ENCODE measurements around the gene NUP62.
"Not testable (repeated sequence)": the region's sequence is repeated elsewhere in the genome, so short reads cannot be mapped to it uniquely, and the experiment has no call there.

Gene NUP62

GRCh38 chr19:49929121-49929610 is at the start of gene NUP62, which contains the start of gene ATF5:
Gene NUP62 (minus strand): TSS chr19:49929504. CDS start chr19:49909807, 19,697 bp downstream.
Gene ATF5 (plus strand): TSS chr19:49929205. CDS start chr19:49930851, 1,646 bp downstream.
- DNase-seq (ENCODE audit: low spot score): peak; percentile 92

GRCh38 chr19:49978324-49978723 is 49.0 kb upstream of the NUP62 start:
- DNase-seq (ENCODE audit: low spot score): no peak

- DNase-seq (ENCODE audit: low spot score): no peak
These were observed 48.6 kb upstream of the NUP62 start for GRCh38 chr19:49977881-49978280.

GRCh38 chr19:49977076-49977475 is 47.8 kb upstream of the NUP62 start:
- DNase-seq (ENCODE audit: low spot score): no peak

- DNase-seq (ENCODE audit: low spot score): no peak
These were observed 47.2 kb upstream of the NUP62 start for GRCh38 chr19:49976496-49976895.

- no peak for DNase-seq (ENCODE audit: low spot score)
These were observed 45.7 kb upstream of the NUP62 start for GRCh38 chr19:49975051-49975450.

- DNase-seq (ENCODE audit: low spot score): no peak
These were observed 44.7 kb upstream of the NUP62 start for GRCh38 chr19:49973987-49974386.

- no peak for DNase-seq (ENCODE audit: low spot score)
These were observed 43.5 kb upstream of the NUP62 start for GRCh38 chr19:49972841-49973240.

- no peak for DNase-seq (ENCODE audit: low spot score)
These were observed 42.7 kb upstream of the NUP62 start for GRCh38 chr19:49971991-49972411.

- DNase-seq (ENCODE audit: low spot score): not testable (repeated sequence)
These were observed 40.1 kb upstream of the NUP62 start for GRCh38 chr19:49969355-49969754.

- no peak for DNase-seq (ENCODE audit: low spot score)
These were observed 39.1 kb upstream of the NUP62 start for GRCh38 chr19:49968279-49968922.

GRCh38 chr19:49960980-49961379 is 31.7 kb upstream of the NUP62 start, which contains the start of gene SIGLEC11:
Gene SIGLEC11 (minus strand): TSS chr19:49961172. CDS start chr19:49961081, 91 bp downstream.
- DNase-seq (ENCODE audit: low spot score): not testable (repeated sequence)

GRCh38 chr19:49959892-49960291 is 30.6 kb upstream of the NUP62 start:
- DNase-seq (ENCODE audit: low spot score): not testable (repeated sequence)

- DNase-seq (ENCODE audit: low spot score): not testable (repeated sequence)
These were observed 29.3 kb upstream of the NUP62 start for GRCh38 chr19:49958596-49958995.

GRCh38 chr19:49958144-49958543 is 28.8 kb upstream of the NUP62 start:
- not testable (repeated sequence) for DNase-seq (ENCODE audit: low spot score)

GRCh38 chr19:49957262-49957915 is 28.1 kb upstream of the NUP62 start:
- DNase-seq (ENCODE audit: low spot score): no peak

GRCh38 chr19:49956115-49956495 is 26.8 kb upstream of the NUP62 start:
- no peak for DNase-seq (ENCODE audit: low spot score)

GRCh38 chr19:49954933-49955332 is 25.6 kb upstream of the NUP62 start:
- no peak for DNase-seq (ENCODE audit: low spot score)

- DNase-seq (ENCODE audit: low spot score): no peak
These were observed 25.0 kb upstream of the NUP62 start for GRCh38 chr19:49954092-49954829.

- no peak for DNase-seq (ENCODE audit: low spot score)
These were observed 24.1 kb upstream of the NUP62 start for GRCh38 chr19:49953416-49953815.

GRCh38 chr19:49952906-49953305 is 23.6 kb upstream of the NUP62 start:
- DNase-seq (ENCODE audit: low spot score): no peak

- no peak for DNase-seq (ENCODE audit: low spot score)
These were observed 23.2 kb upstream of the NUP62 start for GRCh38 chr19:49952479-49952836.
